ENCODE results near the gene ALKBH7.
A peak's percentile ranks its signal among the peaks of the same experiment; 100 is the strongest.
"Not testable (repeated sequence)": the region's sequence is repeated elsewhere in the genome, so short reads cannot be mapped to it uniquely, and the experiment has no call there.

ALKBH7 gene

DNA sequence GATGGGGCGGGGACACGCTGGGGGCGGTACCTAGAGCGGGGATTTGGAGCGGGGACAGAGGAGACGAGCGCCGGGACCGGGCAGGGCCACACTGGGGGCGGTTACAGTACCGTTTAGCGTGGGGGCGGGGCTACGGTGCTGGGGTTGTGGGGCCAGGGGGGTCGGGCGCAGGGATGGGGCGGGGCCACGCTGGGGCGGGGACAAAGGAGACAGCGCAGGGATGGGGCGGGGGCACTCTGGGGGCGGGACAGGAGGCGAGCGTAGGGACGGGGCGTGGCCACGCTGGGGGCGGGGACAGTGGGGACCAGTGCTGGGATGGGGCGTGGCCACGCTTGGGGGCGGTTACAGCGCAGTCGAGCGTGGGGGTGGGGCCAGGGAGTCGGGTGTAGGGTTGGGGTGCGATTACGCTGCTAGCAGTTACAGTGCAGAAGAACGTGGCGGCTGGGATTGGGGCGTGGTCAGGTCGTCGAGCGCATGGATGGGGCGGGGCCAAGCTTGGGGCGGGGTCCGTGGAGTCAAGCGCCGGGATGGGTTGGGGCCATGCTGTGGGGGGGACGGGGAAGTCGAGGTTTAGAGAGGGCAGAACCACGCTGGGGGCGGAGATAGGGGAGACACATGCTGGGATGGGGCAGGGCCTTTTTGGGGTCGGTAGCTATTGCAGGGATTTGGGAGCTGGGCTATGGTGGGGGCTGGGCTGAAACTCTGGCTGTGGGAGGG lies 660 bp downstream of the ALKBH7 start:
- peak; percentile 92 for DNase-seq

DNA sequence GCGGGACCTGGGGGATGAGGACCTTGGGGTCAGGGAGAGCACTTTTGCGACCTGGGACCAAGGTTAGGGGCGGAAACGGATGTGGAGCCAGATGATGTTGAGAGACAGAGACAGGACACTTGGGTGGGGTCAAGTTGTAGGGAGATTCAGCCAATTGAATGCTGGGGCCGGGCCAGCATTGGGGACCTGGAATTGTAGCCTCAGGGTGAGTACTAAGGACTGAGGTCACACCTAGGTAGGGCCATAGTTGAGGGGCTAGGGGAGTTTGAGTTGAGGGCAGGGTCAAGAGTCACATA lies 1.2 kb downstream of the ALKBH7 start:
- DNase-seq, result no peak

DNA sequence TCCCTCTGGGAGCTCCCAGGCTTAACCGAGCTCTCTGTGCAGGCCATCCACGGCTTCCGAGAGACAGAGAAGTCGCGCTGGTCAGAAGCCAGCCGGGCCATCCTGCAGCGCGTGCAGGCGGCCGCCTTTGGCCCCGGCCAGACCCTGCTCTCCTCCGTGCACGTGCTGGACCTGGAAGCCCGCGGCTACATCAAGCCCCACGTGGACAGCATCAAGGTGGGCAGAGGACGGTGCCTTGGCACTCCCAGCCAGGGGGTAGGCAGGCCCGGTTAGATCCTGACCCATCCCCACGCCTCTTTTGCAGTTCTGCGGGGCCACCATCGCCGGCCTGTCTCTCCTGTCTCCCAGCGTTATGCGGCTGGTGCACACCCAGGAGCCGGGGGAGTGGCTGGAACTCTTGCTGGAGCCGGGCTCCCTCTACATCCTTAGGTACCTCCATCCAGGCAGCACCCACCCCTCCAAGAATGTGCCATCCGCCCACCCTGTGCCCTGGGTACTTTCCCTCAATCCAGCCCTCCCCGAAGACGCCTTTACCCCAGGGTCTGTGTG lies 1.6 kb downstream of the ALKBH7 start:
- DNase-seq, result no peak

GRCh38 chr19:6374711-6375410 lies 2.3 kb downstream of the ALKBH7 start:
- DNase-seq, result no peak

- DNase-seq, result no peak
Measured at GRCh38 chr19:6375411-6376010, 2.9 kb downstream of the ALKBH7 start, which contains the start of gene PSPN. Gene PSPN (minus strand): TSS chr19:6375933. CDS start chr19:6375849, 84 bp downstream.

GRCh38 chr19:6376512-6377190 lies 4.1 kb downstream of the ALKBH7 start:
- no peak for DNase-seq

DNA sequence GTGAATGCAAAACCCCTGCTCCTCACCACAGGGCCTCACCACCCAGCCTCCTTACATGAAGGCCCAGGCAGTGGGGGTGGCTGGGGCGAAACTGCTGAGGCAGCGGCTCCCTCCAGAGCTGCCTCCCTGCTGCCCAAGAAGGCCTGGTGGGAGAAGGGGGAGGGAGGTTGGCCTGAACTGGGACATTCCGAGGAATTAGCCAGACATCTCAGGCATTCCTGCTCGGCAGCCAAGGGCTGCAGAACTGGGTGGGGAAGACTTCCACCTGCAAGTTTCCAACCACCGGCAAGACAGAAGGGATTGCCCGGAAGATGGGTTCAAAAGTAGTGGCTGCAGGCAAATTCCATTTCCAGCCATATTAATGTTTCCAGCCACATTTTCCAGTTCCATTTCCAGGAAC lies 5.4 kb downstream of the ALKBH7 start:
- peak; percentile 60 for DNase-seq

DNA sequence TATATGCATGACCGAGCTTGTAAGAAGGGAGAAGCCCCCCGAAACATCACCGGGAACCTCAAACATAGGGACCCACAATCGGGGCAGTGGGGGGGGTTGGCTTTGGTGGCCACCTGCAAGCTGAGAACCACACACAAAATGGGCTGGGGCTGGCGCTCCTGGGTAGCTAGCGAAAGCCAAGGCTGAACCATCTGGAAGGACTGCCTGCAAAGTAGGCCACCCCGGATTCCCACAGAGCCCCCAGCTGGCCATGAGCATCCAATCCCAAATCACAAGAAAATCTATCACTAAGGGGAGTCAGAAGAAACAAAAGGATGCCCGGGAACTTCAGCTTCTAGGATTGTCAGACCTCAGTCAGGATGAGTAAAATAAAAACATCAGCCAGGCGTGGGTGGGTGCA lies 5.9 kb downstream of the ALKBH7 start:
- no peak for DNase-seq

GRCh38 chr19:6379744-6380143 lies 7.2 kb downstream of the ALKBH7 start:
- no peak for DNase-seq

GRCh38 chr19:6381030-6381750 lies 8.6 kb downstream of the ALKBH7 start:
- DNase-seq, result no peak

DNA sequence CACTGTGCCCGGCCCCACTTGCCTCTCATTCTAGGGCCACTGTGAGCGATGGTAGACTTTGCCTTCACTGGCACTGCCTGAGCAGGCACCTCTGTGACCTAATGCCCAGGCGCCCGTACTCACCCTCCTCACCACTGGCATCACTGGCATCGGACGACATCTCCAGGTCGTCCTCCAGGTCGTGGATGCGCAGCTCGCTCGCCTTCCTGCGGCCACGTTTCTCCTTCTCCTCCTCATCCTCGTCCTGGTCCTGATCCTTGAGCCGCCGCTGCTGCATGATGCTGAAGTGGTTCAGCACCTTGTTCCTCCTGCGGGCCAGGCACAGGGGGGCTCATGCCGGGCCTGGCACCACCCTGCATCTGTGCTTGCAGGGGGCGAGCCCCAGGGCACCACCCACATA lies 10.6 kb downstream of the ALKBH7 start:
- DNase-seq, result no peak

GRCh38 chr19:6384381-6384780 lies 11.8 kb downstream of the ALKBH7 start:
- no peak for DNase-seq

GRCh38 chr19:6387372-6387771 lies 14.8 kb downstream of the ALKBH7 start:
- DNase-seq, result no peak

DNA sequence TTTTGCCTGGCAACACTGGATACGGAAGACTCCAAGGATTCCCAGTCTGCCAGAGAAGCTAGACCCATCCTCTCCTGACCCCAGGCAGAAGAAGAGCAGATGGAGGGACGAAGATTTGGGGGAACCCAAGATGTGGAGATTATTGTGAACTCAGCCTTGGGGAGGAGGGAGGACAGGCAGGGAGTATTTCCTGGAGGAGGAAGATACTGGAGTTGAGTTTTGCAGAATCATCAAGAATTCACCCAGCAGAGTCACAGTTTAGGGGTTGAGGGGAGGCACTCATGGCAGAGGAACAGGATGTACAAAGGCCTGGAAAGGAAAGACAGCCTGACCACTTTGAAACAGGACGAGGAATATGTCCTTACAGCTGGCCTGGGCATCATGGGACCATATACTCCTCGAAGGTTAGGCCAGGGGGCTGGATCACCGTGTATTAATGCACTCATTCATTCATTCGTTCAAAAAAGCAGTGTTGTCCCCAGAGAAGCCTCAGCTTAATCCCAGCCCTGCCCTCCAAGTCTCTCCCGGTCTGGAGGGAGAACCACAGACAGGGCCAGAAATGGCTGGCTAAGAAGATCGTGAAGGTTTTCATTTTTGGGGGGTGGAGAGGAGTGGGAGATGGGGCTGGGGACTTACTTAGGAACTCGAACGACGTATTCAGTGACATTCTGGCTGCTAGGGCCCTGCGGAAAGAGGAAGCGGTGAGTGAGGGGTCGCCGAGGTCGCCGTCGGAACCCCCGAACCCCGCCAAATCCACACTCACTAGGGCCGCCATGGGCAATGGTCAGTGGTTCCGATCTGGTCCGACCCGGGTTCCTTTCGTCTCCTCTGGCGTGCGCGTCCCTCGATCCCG lies 19.9 kb downstream of the ALKBH7 start:
- no peak for DNase-seq

DNA sequence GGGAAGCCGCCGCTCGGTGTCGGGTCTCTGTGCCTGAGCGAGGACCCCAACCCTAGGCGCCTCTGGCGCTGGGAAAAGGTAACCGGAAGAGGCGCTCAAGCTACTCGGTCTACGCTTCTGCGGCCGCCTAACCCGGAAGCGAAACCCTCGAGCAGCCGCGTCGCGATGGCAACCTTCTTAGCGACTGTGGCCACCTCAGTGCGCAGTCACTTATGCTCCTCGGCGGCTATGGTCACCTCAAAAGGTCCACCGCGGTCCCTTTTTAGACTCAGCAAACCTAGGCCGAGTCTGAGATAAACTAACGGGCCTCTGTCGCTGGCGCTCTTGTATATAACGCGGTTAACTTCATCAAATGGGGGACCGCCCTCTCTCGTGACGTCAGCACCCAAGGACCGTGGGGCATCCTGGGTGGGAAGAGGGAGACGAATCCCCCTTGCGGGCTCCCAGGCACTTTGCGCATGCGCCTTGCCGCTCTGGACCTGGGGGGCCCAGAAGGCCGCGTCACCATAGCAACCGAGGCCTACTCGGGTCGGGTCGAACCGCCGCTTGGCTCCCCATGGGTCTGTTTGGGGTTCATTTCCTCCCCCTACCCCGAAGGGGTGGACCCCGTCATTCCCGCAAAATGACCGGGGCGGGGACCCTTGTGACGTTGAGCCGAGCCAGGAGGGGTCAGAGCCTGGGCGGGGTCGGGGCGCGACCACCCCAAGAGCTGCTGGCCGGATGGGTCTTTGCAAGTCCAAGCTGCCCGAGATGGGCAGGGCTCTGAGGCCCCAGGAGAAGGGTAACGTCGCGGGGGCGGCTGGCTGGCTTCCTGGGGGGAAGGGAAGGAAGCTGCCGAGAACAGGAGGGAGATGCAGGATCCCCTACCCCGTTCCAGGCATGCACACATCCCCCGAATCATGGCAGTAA lies 20.7 kb downstream of the ALKBH7 start, which contains the start of gene GTF2F1:
Gene GTF2F1 (minus strand): TSS at position 91 of the 909 bp plus-strand sequence. CDS start 169 bp downstream, outside the sequence.
- peak; percentile 90 for DNase-seq

DNA sequence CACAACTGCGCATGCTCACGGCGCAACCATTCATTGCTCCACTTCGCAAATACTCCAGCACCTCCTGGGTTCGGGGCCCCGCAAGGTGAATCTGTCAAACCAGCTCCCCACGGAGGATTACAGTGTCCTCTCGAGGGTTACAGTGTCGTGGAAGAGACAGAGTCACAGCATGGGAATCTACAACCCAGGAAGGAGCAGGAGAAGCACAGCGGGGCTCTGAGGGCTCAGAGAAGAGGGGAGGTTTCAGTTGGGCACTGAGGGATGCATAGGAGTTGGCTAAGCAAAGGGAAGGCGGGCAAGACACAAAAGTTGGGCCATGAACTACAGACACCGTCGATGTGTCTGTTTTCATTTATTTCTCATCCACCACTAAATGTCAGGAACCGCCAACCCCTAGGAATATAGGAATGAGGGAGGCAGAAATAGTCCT lies 21.4 kb downstream of the ALKBH7 start:
- DNase-seq, result no peak

- no peak for DNase-seq
Measured at GRCh38 chr19:6394831-6395230, 22.2 kb downstream of the ALKBH7 start.

GRCh38 chr19:6396305-6396704 lies 23.7 kb downstream of the ALKBH7 start:
- no peak for DNase-seq

GRCh38 chr19:6400062-6400944 lies 27.7 kb downstream of the ALKBH7 start:
- not testable (repeated sequence) for DNase-seq
